Measurements from ENCODE around the gene CHST1.
A peak's percentile ranks its signal among the peaks of the same experiment; 100 is the strongest.

Gene CHST1

GRCh38 chr11:45669956-45670355 is 4.5 kb upstream of the CHST1 start:
- no peak for TF ChIP-seq ZBTB7A (IDR thresholded peaks at IDR 0.05; ENCODE audit: low read depth)

DNA sequence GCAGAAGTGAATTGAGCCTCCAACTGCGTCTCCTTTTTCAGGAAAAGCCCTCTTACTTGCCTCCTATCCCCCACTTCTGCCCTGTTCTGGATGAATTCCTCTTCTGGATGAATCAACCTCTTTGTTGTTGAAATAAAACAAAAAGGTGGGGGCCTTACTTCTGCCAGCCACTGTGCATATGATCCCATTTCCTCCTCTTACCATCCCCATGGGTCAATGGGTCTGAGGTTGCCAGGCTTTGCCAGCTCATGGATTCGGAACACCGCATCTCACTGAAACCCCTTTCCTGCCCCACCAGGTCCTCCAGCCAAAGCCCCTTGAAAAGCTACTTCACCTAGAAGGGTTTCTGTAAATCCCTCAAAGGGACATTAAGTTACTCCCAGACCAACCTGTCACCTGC is 3.7 kb upstream of the CHST1 start:
- TF ChIP-seq EP300 (IDR thresholded peaks at IDR 0.05; ENCODE audit: borderline replicate concordance) (no peak), TCF12 (IDR thresholded peaks at IDR 0.05; ENCODE audit: low read depth) (no peak), CREB1 (IDR thresholded peaks at IDR 0.05; ENCODE audit: low read depth) (no peak)

DNA sequence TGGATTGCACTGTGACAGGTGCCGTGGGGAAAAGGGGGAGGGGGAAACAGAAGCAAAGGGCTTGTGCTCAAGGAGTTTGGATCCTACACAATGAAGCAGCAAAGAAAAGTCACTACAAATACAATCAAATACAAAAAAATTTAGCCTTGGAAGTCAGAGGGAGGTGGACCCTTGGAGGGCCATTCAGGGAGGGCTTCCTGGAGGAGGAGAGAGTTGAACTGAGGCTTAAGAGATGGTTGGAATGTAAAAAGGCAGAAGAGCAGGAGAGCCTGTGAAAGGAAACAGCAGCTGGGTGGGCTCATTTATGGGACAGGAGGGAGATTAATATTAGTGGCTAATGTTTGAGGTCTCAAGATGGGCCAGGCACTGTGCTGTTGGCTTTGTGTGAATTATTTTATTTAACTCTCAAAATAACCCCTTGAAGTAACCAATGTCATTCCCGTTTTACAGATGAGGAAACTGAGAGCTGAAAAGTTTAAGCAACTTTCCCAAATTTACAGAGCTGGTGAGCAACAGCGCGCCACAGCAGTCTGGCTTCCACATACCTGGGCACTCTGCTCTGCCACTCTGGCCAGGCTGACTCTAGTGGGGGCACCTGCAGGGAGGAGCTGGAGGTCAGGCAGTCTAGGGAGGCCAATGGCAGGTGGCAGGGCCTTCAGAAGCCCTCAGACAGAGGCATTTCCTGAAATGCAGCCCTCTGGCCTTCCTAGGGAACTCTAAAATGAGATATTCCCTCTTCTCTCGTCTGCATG is 2.7 kb upstream of the CHST1 start:
- no peak for TF ChIP-seq TAF1 (IDR thresholded peaks at IDR 0.05; ENCODE audit: low read depth)
- TF ChIP-seq, protein P1, sequence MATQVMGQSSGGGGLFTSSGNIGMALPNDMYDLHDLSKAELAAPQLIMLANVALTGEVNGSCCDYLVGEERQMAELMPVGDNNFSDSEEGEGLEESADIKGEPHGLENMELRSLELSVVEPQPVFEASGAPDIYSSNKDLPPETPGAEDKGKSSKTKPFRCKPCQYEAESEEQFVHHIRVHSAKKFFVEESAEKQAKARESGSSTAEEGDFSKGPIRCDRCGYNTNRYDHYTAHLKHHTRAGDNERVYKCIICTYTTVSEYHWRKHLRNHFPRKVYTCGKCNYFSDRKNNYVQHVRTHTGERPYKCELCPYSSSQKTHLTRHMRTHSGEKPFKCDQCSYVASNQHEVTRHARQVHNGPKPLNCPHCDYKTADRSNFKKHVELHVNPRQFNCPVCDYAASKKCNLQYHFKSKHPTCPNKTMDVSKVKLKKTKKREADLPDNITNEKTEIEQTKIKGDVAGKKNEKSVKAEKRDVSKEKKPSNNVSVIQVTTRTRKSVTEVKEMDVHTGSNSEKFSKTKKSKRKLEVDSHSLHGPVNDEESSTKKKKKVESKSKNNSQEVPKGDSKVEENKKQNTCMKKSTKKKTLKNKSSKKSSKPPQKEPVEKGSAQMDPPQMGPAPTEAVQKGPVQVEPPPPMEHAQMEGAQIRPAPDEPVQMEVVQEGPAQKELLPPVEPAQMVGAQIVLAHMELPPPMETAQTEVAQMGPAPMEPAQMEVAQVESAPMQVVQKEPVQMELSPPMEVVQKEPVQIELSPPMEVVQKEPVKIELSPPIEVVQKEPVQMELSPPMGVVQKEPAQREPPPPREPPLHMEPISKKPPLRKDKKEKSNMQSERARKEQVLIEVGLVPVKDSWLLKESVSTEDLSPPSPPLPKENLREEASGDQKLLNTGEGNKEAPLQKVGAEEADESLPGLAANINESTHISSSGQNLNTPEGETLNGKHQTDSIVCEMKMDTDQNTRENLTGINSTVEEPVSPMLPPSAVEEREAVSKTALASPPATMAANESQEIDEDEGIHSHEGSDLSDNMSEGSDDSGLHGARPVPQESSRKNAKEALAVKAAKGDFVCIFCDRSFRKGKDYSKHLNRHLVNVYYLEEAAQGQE (IDR thresholded peaks at IDR 0.05; ENCODE audit: low read depth), result no peak
- no peak for TF ChIP-seq EP300 (IDR thresholded peaks at IDR 0.05; ENCODE audit: borderline replicate concordance)
- TF ChIP-seq CEBPB (IDR thresholded peaks at IDR 0.05), result no peak
- no peak for TF ChIP-seq FOXM1 (IDR thresholded peaks at IDR 0.05; ENCODE audit: borderline replicate concordance, low read depth)
- no peak for TF ChIP-seq EGR1 (IDR thresholded peaks at IDR 0.05)
- no peak for TF ChIP-seq NFIC (IDR thresholded peaks at IDR 0.05)

GRCh38 chr11:45666648-45667642 is 1.5 kb upstream of the CHST1 start:
- TF ChIP-seq, protein P1 (IDR thresholded peaks at IDR 0.05; ENCODE audit: low read depth), result no peak
- TF ChIP-seq CEBPB (IDR thresholded peaks at IDR 0.05), result no peak
- TF ChIP-seq RAD21 (IDR thresholded peaks at IDR 0.05; ENCODE audit: low read depth), result no peak
- TF ChIP-seq EGR1 (IDR thresholded peaks at IDR 0.05), result no peak
- TF ChIP-seq MAX (IDR thresholded peaks at IDR 0.05), result no peak

- TF ChIP-seq TCF12 (IDR thresholded peaks at IDR 0.05; ENCODE audit: low read depth), result no peak
- TF ChIP-seq ZBTB7A (IDR thresholded peaks at IDR 0.05; ENCODE audit: low read depth), result 0 out of 2 replicates have a peak, but pooled peaks have one; percentile 38
Observed at GRCh38 chr11:45665933-45666647, 668 bp upstream of the CHST1 start.

DNA sequence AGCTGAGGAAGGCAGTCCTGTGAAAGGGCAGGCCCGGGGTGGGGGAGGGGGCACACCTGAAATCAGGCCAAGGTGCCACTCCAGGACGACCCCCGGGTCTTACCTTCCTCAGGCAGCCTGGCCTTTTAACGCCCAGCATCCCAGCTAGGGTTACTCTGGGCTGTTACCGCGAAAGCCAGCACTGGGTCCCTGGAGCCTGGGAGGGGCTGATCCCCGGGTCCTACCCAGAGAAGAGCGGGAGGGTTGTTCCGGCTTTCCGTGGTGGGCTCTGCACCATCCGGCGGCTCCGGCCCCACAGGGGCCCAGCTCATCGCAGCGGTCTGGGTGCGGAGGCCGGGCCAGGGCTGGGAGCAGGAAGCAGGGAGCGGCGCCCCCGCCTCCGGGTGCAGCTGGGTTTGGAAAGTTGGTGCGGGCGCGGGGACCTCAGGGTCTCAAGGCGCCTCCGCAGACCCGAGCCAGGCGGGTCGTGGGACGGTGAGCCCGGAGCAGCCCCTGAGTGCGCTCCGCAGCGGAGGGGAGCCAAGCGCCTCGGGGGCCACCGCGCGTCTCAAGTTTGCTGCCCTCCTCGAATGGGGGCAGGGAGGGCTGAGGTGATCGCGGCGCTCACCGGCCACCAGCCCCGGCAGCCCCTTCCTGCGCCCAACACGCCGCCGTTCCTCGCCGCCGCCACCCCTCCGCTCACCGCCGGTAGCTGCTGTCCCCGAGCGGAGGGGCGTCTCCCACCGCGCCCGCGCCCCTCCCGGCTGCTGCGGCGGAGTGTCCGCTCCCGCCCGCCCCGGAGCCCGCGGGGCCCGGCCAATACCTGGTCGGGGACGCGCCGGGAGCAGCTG is 831 bp downstream of the CHST1 start:
- TF ChIP-seq MAX (IDR thresholded peaks at IDR 0.05) (no peak), ZBTB7A (IDR thresholded peaks at IDR 0.05; ENCODE audit: low read depth) (peak; percentile 31; the same call in 1 of the 2 replicates), TEAD4 (IDR thresholded peaks at IDR 0.05) (no peak), YY1 (IDR thresholded peaks at IDR 0.05; ENCODE audit: low read depth) (no peak), TCF12 (IDR thresholded peaks at IDR 0.05; ENCODE audit: low read depth) (no peak), EGR1 (IDR thresholded peaks at IDR 0.05) (no peak)

All from Ishikawa (cell line).